Naive thymus-derived CD4-positive, alpha-beta T cell (primary cell): ENCODE measurements around the gene SMCR8. TPM values are rescaled to one million over a fixed set of nuclear protein-coding genes. Genes with fewer than 3 reads are reported as not detected.
"Not testable (repeated sequence)": the region's sequence is repeated elsewhere in the genome, so short reads cannot be mapped to it uniquely, and the experiment has no call there.

Source experiments
- ATAC-seq: fragments of 150-1000 bp; cut with Tn5 transposase; 2 replicates; pipeline ENCODE4 v1.10.0; 2021; ENCODE audit warnings: mild to moderate bottlenecking, moderate library complexity
- CTCF ChIA-PET: fragments of 350-600 bp; sonication (Branson Sonifier 250); formaldehyde crosslinking; loops from one replicate; lab custom pipeline; 2021; ENCODE audit warnings: antibody characterized with exemption; lab: Charles Lee
- POLR2A ChIA-PET: fragments of 350-600 bp; sonication (Branson Sonifier 250); formaldehyde crosslinking; loops from one replicate; lab custom pipeline; 2021; ENCODE audit warnings: antibody characterized with exemption, inconsistent platforms; lab: Charles Lee
- DNase-seq, 9 donors: peaks; one replicate each; pipeline versions ENCODE4 v3.0.0 to v3.0.0-alpha.2; 2020 to 2022; ENCODE audit warnings: mixed read lengths in 1 of 9
- H3K27ac ChIP-seq: one replicate; pipeline ENCODE4 v1.7.0; 2013; ENCODE audit warnings: mild to moderate bottlenecking, low read depth, low read length, moderate library complexity
- H3K27me3 ChIP-seq, 2 donors: one replicate each; pipeline ENCODE4 v1.7.0; 2013; ENCODE audit warnings: low read length in 2 of 2, mild to moderate bottlenecking in 2 of 2, moderate library complexity in 2 of 2; ENCODE audit not compliant: control insufficient read depth in 2 of 2, insufficient read depth in 2 of 2
- H3K36me3 ChIP-seq, 3 experiments: 1 replicate in 2 of 3; 2 replicates in 1 of 3; pipeline ENCODE4 v1.7.0; 2013; ENCODE audit warnings: low read length in 3 of 3, mild to moderate bottlenecking in 3 of 3, moderate library complexity in 1 of 3; ENCODE audit not compliant: insufficient read depth in 3 of 3, control insufficient read depth in 2 of 3
- H3K4me1 ChIP-seq, 2 donors: one replicate each; pipeline ENCODE4 v1.7.0; 2013; ENCODE audit warnings: low read length in 2 of 2, mild to moderate bottlenecking in 2 of 2, moderate library complexity in 1 of 2; ENCODE audit not compliant: control insufficient read depth in 2 of 2, insufficient read depth in 2 of 2
- H3K4me3 ChIP-seq: 2 replicates; pipeline ENCODE4 v1.7.0; 2013; ENCODE audit warnings: mild to moderate bottlenecking, low read length
- H3K9me3 ChIP-seq, 3 experiments: 1 replicate in 2 of 3; 2 replicates in 1 of 3; pipeline ENCODE4 v1.7.0; 2013; ENCODE audit warnings: low read length in 3 of 3; ENCODE audit not compliant: control insufficient read depth in 2 of 3
- H3K27ac Mint-ChIP-seq, 9 donors: one replicate each; pipeline ENCODE4 v1.8.0; 2020 to 2022; ENCODE audit warnings: mixed read lengths in 9 of 9, mild to moderate bottlenecking in 8 of 9, moderate library complexity in 5 of 9, inconsistent platforms in 2 of 9
- H3K27me3 Mint-ChIP-seq, 5 donors: one replicate each; pipeline ENCODE4 v1.8.0; 2021 to 2022; ENCODE audit warnings: mixed read lengths in 5 of 5, mild to moderate bottlenecking in 1 of 5
- H3K36me3 Mint-ChIP-seq, 5 donors: one replicate each; pipeline ENCODE4 v1.8.0; 2020 to 2022; ENCODE audit warnings: mixed read lengths in 5 of 5, mild to moderate bottlenecking in 3 of 5, inconsistent platforms in 1 of 5
- H3K4me1 Mint-ChIP-seq, 7 donors: one replicate each; pipeline ENCODE4 v1.8.0; 2020 to 2022; ENCODE audit warnings: mixed read lengths in 7 of 7, mild to moderate bottlenecking in 3 of 7, inconsistent platforms in 1 of 7
- H3K4me3 Mint-ChIP-seq, 10 donors: one replicate each; pipeline ENCODE4 v1.8.0; 2020 to 2022; ENCODE audit warnings: mild to moderate bottlenecking in 10 of 10, mixed read lengths in 10 of 10, moderate library complexity in 6 of 10, inconsistent platforms in 2 of 10
- H3K9me3 Mint-ChIP-seq, 11 donors: one replicate each; pipeline ENCODE4 v1.8.0; 2020 to 2022; ENCODE audit warnings: mixed read lengths in 11 of 11, mild to moderate bottlenecking in 4 of 11, inconsistent platforms in 1 of 11, moderate library complexity in 1 of 11
- intact Hi-C, 2 donors: fragments of 100-400 bp; cut with micrococcal nuclease; formaldehyde crosslinking; loops; one replicate each; pipeline ENCODE4 v1.15.1; 2023
- polyA plus RNA-seq, 2 donors: library from polyadenylated mRNA; unstranded; fragments of 300-500 nt; fragmentation: Illumina TruSeq; gene quantifications; one replicate each; pipeline ENCODE4 v1.2.3, GENCODE V29; 2021
- total RNA-seq, 6 experiments: library from RNA in 5 of 6; stranded (reverse) in 5 of 6; gene quantifications; 1 replicate in 5 of 6; 2 replicates in 1 of 6; pipeline ENCODE4 v1.2.3 and lab custom pipeline; 2021 to 2026

The SMCR8 gene
- total and polyA plus RNA-seq, 7 experiments from 2014 or later: 5.2 to 61.7 (median 41.7) TPM

- peaks cover 0 to 45% (median 20%) of the 10 kb centered on the region in 5 donors for H3K36me3 Mint-ChIP-seq
- H3K27ac ChIP-seq, POLR2A ChIA-PET, H3K9me3 Mint-ChIP-seq, CTCF ChIA-PET, intact Hi-C loops, H3K4me3 ChIP-seq, H3K4me3 Mint-ChIP-seq, DNase-seq, H3K27ac Mint-ChIP-seq, H3K9me3 ChIP-seq, H3K27me3 Mint-ChIP-seq, H3K4me1 ChIP-seq, H3K27me3 ChIP-seq, H3K4me1 Mint-ChIP-seq, ATAC-seq: not testable (repeated sequence)
- peaks cover 14 to 42% (median 15%) of the 10 kb centered on the region in 3 experiments for H3K36me3 ChIP-seq
Measured at GRCh38 chr17:18298061-18298460, 17.0 kb upstream of the SMCR8 start.

GRCh38 chr17:18300725-18301480 is 14.2 kb upstream of the SMCR8 start:
- no peak for DNase-seq
- ChIA-PET CTCF (no interaction called here), POLR2A (interaction anchor here (0.6 kb wide), 1 partner anchor 9 kb away, joined by 4 read pairs; no protein-coding TSS in a partner anchor)
- intact Hi-C loops: no loop called here
- Histone ChIP-seq H3K4me3 (no peak overlapping the region), H3K27me3 (no peaks in the 10 kb centered on the region), H3K9me3 (no peaks in the 10 kb centered on the region), H3K36me3 (peaks cover 14 to 54% (median 24%) of the 10 kb centered on the region in 3 experiments), H3K4me1 (no peaks in the 10 kb centered on the region), H3K27ac (no peak overlapping the region)
- no peaks in the 10 kb centered on the region for H3K27me3 Mint-ChIP-seq
- peak; percentile 58 for ATAC-seq
- H3K4me1 Mint-ChIP-seq: peaks cover 0 to 3% (median 0%) of the 10 kb centered on the region in 7 donors
- peaks cover 0 to 45% (median 23%) of the 10 kb centered on the region in 5 donors for H3K36me3 Mint-ChIP-seq
- H3K27ac Mint-ChIP-seq: peak overlapping the region in 1 of 9 donors; percentile 39
- H3K4me3 Mint-ChIP-seq: no peak overlapping the region
- no peaks in the 10 kb centered on the region for H3K9me3 Mint-ChIP-seq

GRCh38 chr17:18303206-18303605 is 11.9 kb upstream of the SMCR8 start:
- H3K27ac ChIP-seq, POLR2A ChIA-PET, ATAC-seq, H3K9me3 Mint-ChIP-seq, H3K27me3 ChIP-seq, H3K27me3 Mint-ChIP-seq, H3K4me1 ChIP-seq, H3K4me3 Mint-ChIP-seq, H3K27ac Mint-ChIP-seq, H3K4me3 ChIP-seq, H3K9me3 ChIP-seq, intact Hi-C loops, DNase-seq, H3K4me1 Mint-ChIP-seq, CTCF ChIA-PET: not testable (repeated sequence)
- H3K36me3 Mint-ChIP-seq: peaks cover 0 to 41% (median 22%) of the 10 kb centered on the region in 5 donors
- peaks cover 19 to 65% (median 31%) of the 10 kb centered on the region in 3 experiments for H3K36me3 ChIP-seq

- Mint-ChIP-seq H3K9me3 (no peaks in the 10 kb centered on the region), H3K4me3 (no peak overlapping the region), H3K4me1 (peaks cover 17 to 36% (median 33%) of the 10 kb centered on the region in 7 donors), H3K36me3 (peaks cover 0 to 23% (median 15%) of the 10 kb centered on the region in 5 donors), H3K27ac (no peak overlapping the region), H3K27me3 (no peaks in the 10 kb centered on the region)
- Histone ChIP-seq H3K36me3 (peaks cover 10 to 29% (median 16%) of the 10 kb centered on the region in 3 experiments), H3K27me3 (no peaks in the 10 kb centered on the region), H3K9me3 (no peaks in the 10 kb centered on the region), H3K4me3 (no peak overlapping the region), H3K27ac (no peak overlapping the region), H3K4me1 (peaks cover 7 to 13% of the 10 kb centered on the region in 2 donors)
- ChIA-PET POLR2A (no interaction called here), CTCF (no interaction called here)
- DNase-seq (no peak), ATAC-seq (no peak)
- intact Hi-C loops: no loop called here
Measured at GRCh38 chr17:18309202-18309601, 5.9 kb upstream of the SMCR8 start.

GRCh38 chr17:18314059-18314730 is 898 bp upstream of the SMCR8 start:
- peak overlapping the region; percentile 93 for H3K27ac ChIP-seq
- no peaks in the 10 kb centered on the region for H3K9me3 ChIP-seq
- H3K4me1 Mint-ChIP-seq: peaks cover 54 to 80% (median 76%) of the 10 kb centered on the region in 7 donors
- H3K27ac Mint-ChIP-seq: peak overlapping the region; percentile 92 to 99 (median 95)
- ChIA-PET CTCF (interaction anchor here (1.5 kb wide), 1 partner anchor 49 kb away, joined by 4 read pairs; the partner anchor contains the start of gene SHMT1), POLR2A (interaction anchor here (0.8 to 1.5 kb wide), 5 partner anchors 46 to 54 kb away, joined by 3 to 5 read pairs (median 3); partner anchors contain the start of genes MIEF2 and SHMT1)
- H3K4me1 ChIP-seq: peaks cover 42 to 50% of the 10 kb centered on the region in 2 donors
- H3K4me3 Mint-ChIP-seq: peak overlapping the region; percentile 89 to 98 (median 93)
- peak overlapping the region; percentile 95 for H3K4me3 ChIP-seq
- H3K27me3 ChIP-seq: no peaks in the 10 kb centered on the region
- DNase-seq (peak in 1 of 9 donors; percentile 15), ATAC-seq (peak; percentile 1)
- peaks cover 0 to 26% (median 4%) of the 10 kb centered on the region in 3 experiments for H3K36me3 ChIP-seq
- intact Hi-C loops: loop anchor here (1.0 to 10.0 kb wide), 9 partner anchors 49 to 719 kb away; partner anchors contain the start of genes ATPAF2 (in 1 of the 2), DRC3 (in 1 of the 2), DRG2 (in 1 of the 2) and GID4 (in 1 of the 2)
- H3K9me3 Mint-ChIP-seq: peaks cover 0 to 8% (median 0%) of the 10 kb centered on the region in 11 donors
- peaks cover 0 to 2% (median 0%) of the 10 kb centered on the region in 5 donors for H3K27me3 Mint-ChIP-seq
- peaks cover 4 to 36% (median 18%) of the 10 kb centered on the region in 5 donors for H3K36me3 Mint-ChIP-seq

GRCh38 chr17:18315562-18315922 is 449 bp downstream of the SMCR8 start:
- peak in 6 of 9 donors; percentile 52 to 73 (median 62) for DNase-seq
- Mint-ChIP-seq H3K36me3 (peaks cover 4 to 33% (median 16%) of the 10 kb centered on the region in 5 donors), H3K27ac (peak overlapping the region; percentile 92 to 99 (median 95)), H3K4me3 (peak overlapping the region; percentile 89 to 98 (median 93)), H3K27me3 (peaks cover 0 to 2% (median 0%) of the 10 kb centered on the region in 5 donors), H3K9me3 (peaks cover 0 to 8% (median 0%) of the 10 kb centered on the region in 11 donors), H3K4me1 (peaks cover 64 to 89% (median 85%) of the 10 kb centered on the region in 7 donors)
- H3K27ac ChIP-seq: peak overlapping the region; percentile 93
- ATAC-seq: peak; percentile 36
- H3K4me1 ChIP-seq: peaks cover 54 to 56% of the 10 kb centered on the region in 2 donors
- CTCF ChIA-PET: interaction anchor here (1.1 to 1.5 kb wide), 2 partner anchors 47 to 48 kb away, joined by 3 to 4 read pairs; partner anchors contain the start of gene SHMT1
- H3K36me3 ChIP-seq: peaks cover 0 to 39% (median 4%) of the 10 kb centered on the region in 3 experiments
- intact Hi-C loops: loop anchor here (1.0 to 10.0 kb wide), 14 partner anchors 47 to 1663 kb away; partner anchors contain the start of genes ALKBH5 (in 2 of the 2), LLGL1 (in 2 of the 2), MIEF2 (in 2 of the 2) and SHMT1 (in 2 of the 2)
- H3K9me3 ChIP-seq: no peaks in the 10 kb centered on the region
- H3K27me3 ChIP-seq: no peaks in the 10 kb centered on the region
- POLR2A ChIA-PET: interaction anchor here (0.6 to 1.5 kb wide), 4 partner anchors 12 to 1062 kb away, joined by 3 to 5 read pairs (median 4); partner anchors contain the start of genes MAPK7 and SHMT1
- H3K4me3 ChIP-seq: peak overlapping the region; percentile 95
